DMS 273 (cell line): ENCODE data around the gene GNG8.

Source experiments
- DNase-seq: peaks from one replicate; lab custom pipeline; 2025; ENCODE audit not compliant: unreplicated experiment; lab: John Stamatoyannopoulos, UW

Gene GNG8

DNA sequence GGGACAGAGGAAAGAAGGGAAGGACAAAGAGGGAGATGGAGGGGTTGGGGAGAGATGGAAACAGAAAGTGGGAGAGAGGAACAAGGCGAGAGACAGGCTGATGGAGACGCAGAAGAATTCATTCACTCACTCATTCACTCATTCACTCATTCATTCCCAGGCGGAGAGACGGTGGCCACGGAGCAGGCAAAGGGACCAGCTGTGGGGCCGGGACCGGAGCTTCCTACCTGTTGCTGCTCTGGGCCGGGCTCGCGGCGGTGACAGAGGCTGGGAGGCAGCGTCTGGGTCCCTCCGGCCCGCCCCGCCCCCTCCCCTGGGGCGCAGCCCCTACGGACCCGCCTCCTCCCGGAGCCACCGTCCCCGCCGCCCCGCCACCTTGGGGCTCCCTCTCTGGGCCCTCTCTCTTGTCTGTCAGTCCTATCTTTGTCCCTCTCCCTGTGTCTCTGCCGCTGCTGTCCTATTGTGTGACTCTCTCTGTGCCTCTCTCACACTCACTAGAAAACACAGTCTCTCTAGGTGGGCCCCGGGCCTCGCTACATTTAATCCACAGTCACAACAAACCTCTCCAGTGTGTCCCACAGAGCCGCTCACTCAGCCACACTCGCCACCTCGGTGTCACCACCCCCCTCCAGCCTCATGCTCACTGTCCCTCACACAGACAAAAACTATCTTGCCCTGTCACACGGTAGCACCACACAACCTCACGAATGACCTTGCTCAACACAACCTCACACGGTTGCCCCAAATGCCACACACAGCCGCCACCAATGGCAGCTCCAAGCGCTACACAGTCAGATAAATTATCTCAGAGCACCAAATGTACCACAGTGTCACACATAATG is at the start of gene GNG8:
Gene GNG8, minus strand, starts transcription at position 283 of the 842 bp plus-strand sequence. CDS start 1,520 bp downstream, outside the sequence.
- DNase-seq, result no peak

GRCh38 chr19:46685189-46685588 is 49.2 kb upstream of the GNG8 start:
- DNase-seq, result no peak

- peak; percentile 49 for DNase-seq
These were observed 42.2 kb upstream of the GNG8 start for GRCh38 chr19:46678110-46678732.

DNA sequence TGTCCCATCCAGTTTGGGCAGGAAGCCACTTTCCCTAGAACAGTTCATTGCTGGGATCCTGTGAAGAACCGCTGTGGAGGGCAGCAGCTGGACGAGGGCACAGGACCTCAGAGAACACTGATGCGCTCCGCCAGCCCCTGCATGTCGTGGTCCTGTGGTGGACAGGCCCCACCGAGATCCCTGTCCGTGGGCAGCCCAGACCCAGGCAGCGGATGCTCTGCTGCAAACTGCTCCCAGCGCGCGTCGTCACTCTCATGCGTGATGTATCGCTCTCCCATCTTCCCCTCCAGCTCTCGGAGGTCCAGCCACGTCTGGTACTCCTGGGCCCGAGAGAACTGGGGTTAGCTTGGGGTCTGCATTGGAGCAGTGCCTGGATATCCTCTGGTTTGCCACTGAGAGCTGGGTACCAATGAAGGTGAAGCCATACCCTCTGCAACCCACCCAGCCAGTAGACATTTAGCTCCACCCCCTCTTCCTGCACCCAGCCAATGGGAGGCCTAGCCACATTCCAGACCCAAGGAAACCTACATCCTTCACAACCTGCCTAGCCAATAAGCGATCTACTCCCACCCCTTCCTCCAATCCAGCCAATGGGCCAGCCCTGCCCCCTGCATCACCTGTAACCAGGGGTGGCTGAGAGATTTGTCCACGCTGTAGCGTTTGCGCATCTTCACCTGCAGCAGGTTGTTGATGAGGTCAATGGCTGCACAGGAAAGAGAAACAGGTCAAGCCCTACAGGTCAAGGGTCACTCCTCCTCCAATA is 38.6 kb upstream of the GNG8 start:
- DNase-seq, result peak; percentile 70

DNA sequence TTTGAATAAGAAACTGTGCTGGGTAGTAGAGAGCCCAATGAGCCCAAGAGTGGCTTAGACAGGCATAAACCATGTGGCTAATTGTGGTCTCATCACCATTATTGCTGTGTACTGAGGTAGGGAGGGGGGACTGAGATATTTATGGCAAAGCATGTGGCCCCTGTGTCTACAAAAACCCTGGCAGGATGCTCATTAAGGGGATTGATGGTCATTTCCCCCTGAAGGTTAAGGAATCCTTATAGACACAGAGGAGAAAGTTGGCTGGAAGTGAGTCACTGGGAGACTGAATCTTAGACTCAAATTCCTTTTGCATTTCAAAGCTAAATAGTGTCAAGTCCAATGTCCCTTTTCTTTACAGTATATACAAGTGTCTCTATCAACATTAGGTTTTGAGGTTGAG is 34.8 kb upstream of the GNG8 start:
- no peak for DNase-seq

DNA sequence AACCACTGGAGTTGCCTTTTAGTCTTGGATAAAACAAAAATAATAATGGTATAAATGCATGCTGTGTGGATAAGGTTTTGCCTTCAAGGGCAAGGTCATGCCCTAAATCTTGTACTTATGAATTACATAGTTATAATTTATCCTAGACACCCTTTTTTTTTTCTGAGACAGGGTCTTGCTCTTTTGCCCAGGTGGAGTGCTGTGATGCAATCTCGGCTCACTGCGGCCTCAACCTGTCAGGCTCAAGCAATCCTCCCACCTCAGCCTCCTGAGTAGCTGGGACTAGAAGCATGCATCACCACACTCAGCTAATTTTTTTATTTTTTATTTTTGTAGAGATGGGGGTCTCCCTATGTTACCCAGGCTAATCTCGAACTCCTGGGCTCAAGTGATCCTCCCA is 32.7 kb upstream of the GNG8 start:
- DNase-seq, result no peak

- no peak for DNase-seq
These were observed 29.1 kb upstream of the GNG8 start for GRCh38 chr19:46665072-46665471.

DNA sequence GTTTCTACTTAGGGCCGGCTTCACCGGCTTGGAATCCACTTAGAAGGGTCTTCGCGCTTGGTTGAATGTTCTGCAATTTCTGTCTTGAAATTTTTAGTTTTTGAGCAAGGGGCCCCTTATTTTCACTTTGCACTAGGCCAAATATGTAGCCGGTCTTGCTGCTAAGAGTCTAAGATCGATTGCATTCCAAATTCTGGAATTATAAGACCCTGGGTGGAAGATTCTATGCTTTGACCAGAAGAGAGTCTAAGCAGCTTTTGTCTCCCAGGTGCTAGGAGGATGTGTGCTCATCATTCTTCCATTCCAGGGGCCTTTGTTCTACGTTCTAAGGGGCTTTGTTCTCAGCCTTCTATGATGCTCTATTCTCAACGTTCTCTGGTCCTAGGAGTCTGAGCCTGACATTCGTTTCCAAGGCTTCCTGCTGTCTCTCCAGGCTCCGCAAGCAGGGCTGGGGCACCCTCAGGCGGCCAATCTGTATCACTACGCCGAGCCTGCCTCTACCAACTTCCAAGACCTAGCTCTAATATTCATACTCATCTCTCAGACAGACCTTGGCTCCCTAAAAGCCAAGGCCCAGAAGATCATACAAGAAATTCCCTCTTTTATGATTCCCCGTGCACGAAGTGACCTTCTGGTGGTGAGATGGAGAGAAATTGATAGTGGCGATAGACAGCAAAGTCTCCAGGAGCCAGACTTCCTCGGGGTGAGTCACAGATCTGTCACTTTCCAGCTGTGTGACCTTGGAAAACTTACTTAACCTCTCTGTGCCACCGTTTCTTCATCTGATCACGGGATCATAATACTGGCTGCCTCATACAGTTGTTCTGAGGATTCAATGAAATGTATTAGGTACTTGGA is 26.0 kb upstream of the GNG8 start:
- peak; percentile 93 for DNase-seq

- peak; percentile 100 for DNase-seq
These were observed 25.2 kb upstream of the GNG8 start, which contains the start of gene DACT3 for GRCh38 chr19:46661020-46661731. Gene DACT3, minus strand, starts transcription at chr19:46661182. Its CDS starts 118 bp downstream, at chr19:46661064.

- DNase-seq, result no peak
These were observed 24.6 kb upstream of the GNG8 start for GRCh38 chr19:46660551-46661019.

DNA sequence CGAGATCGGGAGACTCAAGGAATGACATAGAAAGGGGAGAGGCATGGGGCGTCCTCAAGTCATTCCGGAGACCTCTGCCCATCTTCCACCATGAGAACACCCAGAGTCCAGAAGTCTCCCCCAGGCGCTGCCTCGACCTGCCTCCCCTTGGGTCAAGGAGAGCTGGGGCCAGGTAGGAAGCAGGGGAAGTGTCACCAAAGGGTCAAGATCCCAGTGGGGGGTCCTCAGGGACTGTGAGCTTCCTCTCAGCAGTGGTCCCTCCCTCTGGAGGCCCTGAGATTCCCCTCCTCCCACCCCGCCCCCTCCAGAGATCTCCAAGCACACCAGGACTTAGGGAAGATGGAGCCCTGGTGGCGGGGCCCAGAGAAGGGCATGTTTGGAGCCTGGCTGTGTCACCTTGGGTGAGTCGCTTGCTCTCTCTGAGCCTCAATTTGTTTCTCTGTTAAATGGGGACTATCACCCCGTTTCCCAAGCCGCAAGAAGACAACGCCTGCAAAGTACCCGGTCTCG is 24.1 kb upstream of the GNG8 start:
- peak; percentile 53 for DNase-seq

- DNase-seq, result peak; percentile 53
These were observed 23.4 kb upstream of the GNG8 start for GRCh38 chr19:46659151-46660007.

DNA sequence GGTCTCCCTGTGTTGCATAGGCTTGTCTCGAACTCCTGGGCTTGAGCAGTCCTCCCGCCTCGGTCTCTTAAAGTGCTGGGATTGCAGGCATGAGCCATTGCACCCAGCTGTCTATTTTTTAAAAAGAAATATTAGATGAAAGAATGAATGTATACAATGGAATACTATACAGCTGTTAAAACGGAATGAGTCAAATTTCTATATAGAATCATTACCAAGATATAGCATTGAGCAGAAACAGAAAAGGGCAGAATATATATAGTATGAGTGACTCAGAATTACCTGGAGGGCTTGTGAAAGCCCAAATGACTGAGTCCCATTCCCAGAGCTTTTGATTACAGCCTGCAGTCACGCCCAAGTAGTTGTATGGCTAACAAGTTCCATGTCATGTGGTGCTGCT is 20.5 kb upstream of the GNG8 start:
- DNase-seq, result no peak

- DNase-seq, result no peak
These were observed 18.7 kb upstream of the GNG8 start for GRCh38 chr19:46654621-46655152.

DNA sequence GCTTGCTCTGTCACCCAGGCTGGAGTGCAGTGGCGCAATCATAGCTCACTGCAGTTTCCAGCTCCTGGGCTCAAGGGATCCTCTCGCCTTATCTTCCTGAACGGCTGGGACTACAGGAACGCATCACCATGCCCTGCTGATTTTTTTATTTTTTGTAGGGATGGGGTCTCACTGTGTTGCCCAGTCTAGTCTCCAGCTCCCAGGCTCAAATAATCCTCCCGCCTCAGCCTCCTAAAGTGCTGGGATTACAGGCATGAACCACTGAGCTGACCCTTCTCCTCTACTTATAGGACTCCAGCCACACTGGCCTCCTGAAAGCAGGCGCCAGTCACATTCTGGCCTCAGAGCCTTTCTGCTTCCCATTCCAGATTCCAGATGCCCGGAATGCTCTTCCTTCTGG is 14.4 kb upstream of the GNG8 start:
- no peak for DNase-seq

DNA sequence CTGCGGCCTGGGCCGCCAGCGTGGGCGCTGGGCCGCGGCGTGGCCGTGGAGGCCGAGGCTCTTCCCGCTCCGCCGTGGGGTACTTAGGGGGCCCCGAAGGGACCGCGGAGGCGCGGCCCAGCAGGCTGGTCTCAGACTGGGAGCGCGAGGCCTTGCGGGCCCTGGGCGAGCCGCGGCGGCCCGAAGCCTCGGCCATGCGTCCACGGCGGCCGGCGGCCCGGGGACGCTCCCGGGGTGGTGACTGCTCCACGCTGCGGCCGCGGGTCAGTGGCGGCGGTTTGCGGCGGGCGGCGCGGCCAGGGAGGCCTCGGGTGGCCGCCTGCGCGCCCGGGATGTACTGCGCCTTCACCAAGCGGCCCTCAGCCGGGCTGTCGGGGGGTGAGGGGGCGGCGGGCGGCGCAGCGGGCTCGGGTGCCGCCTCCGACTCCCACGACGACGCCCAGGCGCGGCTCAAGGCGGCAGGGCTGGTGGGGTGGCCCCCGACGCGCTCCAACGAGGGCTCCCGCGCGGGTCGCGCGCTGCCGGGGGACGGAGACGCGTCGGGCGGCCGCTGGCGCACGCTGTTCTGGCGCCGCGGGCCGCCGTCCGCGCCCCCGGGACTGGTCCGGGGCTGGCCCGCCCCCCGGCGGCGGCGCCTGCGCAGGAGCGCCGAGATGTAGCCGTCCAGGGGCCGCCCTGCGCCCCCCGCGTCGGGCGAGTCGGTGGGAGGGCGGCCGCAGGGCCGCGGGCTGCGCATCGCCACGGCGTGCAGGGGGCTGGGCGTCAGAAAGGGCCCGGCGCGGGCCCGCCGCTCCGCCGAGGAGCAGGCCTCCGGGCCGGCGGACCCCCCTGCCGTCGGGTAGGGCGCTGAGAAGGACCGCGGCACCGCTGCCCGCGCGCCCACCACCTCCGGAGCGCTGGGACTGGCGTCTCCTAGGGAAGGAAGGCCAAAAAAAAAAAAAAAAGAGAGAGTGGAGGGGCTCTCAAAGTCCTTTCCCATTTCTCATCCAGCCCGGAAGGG is 13.3 kb upstream of the GNG8 start:
- no peak for DNase-seq
